ENCODE measurements around the gene PRCC. TPM values are rescaled to one million over a fixed set of nuclear protein-coding genes. Genes with fewer than 3 reads are reported as not detected.

PRCC gene
- total and polyA plus RNA-seq, 2 of the 13 experiments (the other 11 are each of a cell fraction or from before 2014, with no cell fraction given): 24.2 to 40.5 TPM

- TF ChIP-seq, protein P1, sequence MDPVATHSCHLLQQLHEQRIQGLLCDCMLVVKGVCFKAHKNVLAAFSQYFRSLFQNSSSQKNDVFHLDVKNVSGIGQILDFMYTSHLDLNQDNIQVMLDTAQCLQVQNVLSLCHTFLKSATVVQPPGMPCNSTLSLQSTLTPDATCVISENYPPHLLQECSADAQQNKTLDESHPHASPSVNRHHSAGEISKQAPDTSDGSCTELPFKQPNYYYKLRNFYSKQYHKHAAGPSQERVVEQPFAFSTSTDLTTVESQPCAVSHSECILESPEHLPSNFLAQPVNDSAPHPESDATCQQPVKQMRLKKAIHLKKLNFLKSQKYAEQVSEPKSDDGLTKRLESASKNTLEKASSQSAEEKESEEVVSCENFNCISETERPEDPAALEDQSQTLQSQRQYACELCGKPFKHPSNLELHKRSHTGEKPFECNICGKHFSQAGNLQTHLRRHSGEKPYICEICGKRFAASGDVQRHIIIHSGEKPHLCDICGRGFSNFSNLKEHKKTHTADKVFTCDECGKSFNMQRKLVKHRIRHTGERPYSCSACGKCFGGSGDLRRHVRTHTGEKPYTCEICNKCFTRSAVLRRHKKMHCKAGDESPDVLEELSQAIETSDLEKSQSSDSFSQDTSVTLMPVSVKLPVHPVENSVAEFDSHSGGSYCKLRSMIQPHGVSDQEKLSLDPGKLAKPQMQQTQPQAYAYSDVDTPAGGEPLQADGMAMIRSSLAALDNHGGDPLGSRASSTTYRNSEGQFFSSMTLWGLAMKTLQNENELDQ (CRISPR knock-in tag; IDR thresholded peaks at IDR 0.05; ENCODE audit: borderline replicate concordance): no peak
- TF ChIP-seq, protein P2, sequence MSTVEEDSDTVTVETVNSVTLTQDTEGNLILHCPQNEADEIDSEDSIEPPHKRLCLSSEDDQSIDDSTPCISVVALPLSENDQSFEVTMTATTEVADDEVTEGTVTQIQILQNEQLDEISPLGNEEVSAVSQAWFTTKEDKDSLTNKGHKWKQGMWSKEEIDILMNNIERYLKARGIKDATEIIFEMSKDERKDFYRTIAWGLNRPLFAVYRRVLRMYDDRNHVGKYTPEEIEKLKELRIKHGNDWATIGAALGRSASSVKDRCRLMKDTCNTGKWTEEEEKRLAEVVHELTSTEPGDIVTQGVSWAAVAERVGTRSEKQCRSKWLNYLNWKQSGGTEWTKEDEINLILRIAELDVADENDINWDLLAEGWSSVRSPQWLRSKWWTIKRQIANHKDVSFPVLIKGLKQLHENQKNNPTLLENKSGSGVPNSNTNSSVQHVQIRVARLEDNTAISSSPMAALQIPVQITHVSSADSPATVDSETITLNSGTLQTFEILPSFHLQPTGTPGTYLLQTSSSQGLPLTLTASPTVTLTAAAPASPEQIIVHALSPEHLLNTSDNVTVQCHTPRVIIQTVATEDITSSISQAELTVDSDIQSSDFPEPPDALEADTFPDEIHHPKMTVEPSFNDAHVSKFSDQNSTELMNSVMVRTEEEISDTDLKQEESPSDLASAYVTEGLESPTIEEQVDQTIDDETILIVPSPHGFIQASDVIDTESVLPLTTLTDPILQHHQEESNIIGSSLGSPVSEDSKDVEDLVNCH (CRISPR knock-in tag; IDR thresholded peaks at IDR 0.05): no peak
- 0 out of 2 replicates have a peak, but pooled peaks have one; percentile 29 for TF ChIP-seq ZNF138 (CRISPR knock-in tag; IDR thresholded peaks at IDR 0.05; ENCODE audit: low read depth)
- no peak for TF ChIP-seq MLLT10 (CRISPR knock-in tag; IDR thresholded peaks at IDR 0.05)
- TF ChIP-seq MAF1 (CRISPR knock-in tag; IDR thresholded peaks at IDR 0.05; ENCODE audit: borderline replicate concordance): peak; percentile 61; the same call in 1 of the 2 replicates
- peak; percentile 59; the same call in 1 of the 2 replicates for TF ChIP-seq YEATS4 (CRISPR knock-in tag; IDR thresholded peaks at IDR 0.05; ENCODE audit: borderline replicate concordance)
- TF ChIP-seq ZNF710 (CRISPR knock-in tag; IDR thresholded peaks at IDR 0.05; ENCODE audit: borderline replicate concordance): no peak
- peak; percentile 36; the same call in 1 of the 2 replicates for TF ChIP-seq ISL2 (CRISPR knock-in tag; IDR thresholded peaks at IDR 0.05)
- TF ChIP-seq ZNF207 (IDR thresholded peaks at IDR 0.05; ENCODE audit: borderline replicate concordance): no peak
- 0 out of 2 replicates have a peak, but pooled peaks have one; percentile 28 for TF ChIP-seq KLF13 (CRISPR knock-in tag; IDR thresholded peaks at IDR 0.05)
- no peak for TF ChIP-seq TP53 (CRISPR knock-in tag; conservative IDR thresholded peaks at IDR 0.05)
- TF ChIP-seq, protein P3, sequence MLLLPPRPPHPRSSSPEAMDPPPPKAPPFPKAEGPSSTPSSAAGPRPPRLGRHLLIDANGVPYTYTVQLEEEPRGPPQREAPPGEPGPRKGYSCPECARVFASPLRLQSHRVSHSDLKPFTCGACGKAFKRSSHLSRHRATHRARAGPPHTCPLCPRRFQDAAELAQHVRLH (CRISPR knock-in tag; IDR thresholded peaks at IDR 0.05; ENCODE audit: borderline replicate concordance, low read depth): peak; percentile 81; the same call in 1 of the 2 replicates
- TF ChIP-seq ELF1 (CRISPR knock-in tag; IDR thresholded peaks at IDR 0.05): 0 out of 2 replicates have a peak, but pooled peaks have one; percentile 43
- TF ChIP-seq NBN (conservative IDR thresholded peaks at IDR 0.05): no peak
- no peak for TF ChIP-seq ZNF776 (CRISPR knock-in tag; IDR thresholded peaks at IDR 0.05)
- no peak for TF ChIP-seq CEBPG (CRISPR knock-in tag; IDR thresholded peaks at IDR 0.05)
- no peak for TF ChIP-seq GPN1 (CRISPR knock-in tag; IDR thresholded peaks at IDR 0.05; ENCODE audit: borderline replicate concordance)
- TF ChIP-seq, protein P4, sequence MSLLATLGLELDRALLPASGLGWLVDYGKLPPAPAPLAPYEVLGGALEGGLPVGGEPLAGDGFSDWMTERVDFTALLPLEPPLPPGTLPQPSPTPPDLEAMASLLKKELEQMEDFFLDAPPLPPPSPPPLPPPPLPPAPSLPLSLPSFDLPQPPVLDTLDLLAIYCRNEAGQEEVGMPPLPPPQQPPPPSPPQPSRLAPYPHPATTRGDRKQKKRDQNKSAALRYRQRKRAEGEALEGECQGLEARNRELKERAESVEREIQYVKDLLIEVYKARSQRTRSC (CRISPR knock-in tag; IDR thresholded peaks at IDR 0.05; ENCODE audit: low read depth): 0 out of 2 replicates have a peak, but pooled peaks have one; percentile 47
- peak; percentile 69; the same call in 1 of the 2 replicates for TF ChIP-seq ZNF232 (CRISPR knock-in tag; IDR thresholded peaks at IDR 0.05; ENCODE audit: borderline replicate concordance)
- TF ChIP-seq SOX13 (IDR thresholded peaks at IDR 0.05): no peak
- TF ChIP-seq SOX13 (CRISPR knock-in tag; conservative IDR thresholded peaks at IDR 0.05 in 1 of 2, IDR thresholded peaks at IDR 0.05 in 1 of 2): peak in 1 of 2 experiments; percentile 56; a peak in 2 of 4 replicates
Observed at GRCh38 chr1:156751757-156752481, 15.4 kb upstream of the PRCC start (continued).
